H1 (cell line): ENCODE measurements around the gene POPDC2. TPM values are rescaled to one million over a fixed set of nuclear protein-coding genes. Genes with fewer than 3 reads are reported as not detected.

Experiments
- CTCF ChIA-PET: fragments of 300-600 bp; sonication (Branson Sonifier 250); formaldehyde crosslinking; loops from one replicate; lab custom pipeline; 2021; ENCODE audit not compliant: partially characterized antibody; lab: Charles Lee
- POLR2A ChIA-PET: fragments of 300-600 bp; sonication (Branson Sonifier 250); formaldehyde crosslinking; loops from one replicate; lab custom pipeline; 2021; ENCODE audit warnings: inconsistent platforms; ENCODE audit not compliant: partially characterized antibody; lab: Charles Lee
- DNase-seq, 2 experiments: peaks; one replicate each; pipeline versions ENCODE4 v3.0.0 to v3.0.0-alpha.2; 2010 to 2022; ENCODE audit warnings: low spot score in 2 of 2, low read depth in 1 of 2, mixed read lengths in 1 of 2
- FAIRE-seq: peaks from 2 replicates; lab custom pipeline; 2011; peaks lifted over from hg19 to GRCh38; lab: Jason Lieb, UNC
- H2AFZ ChIP-seq: 2 replicates; pipeline ENCODE4 v1.8.1; 2012; ENCODE audit warnings: low read length, inconsistent platforms
- H2AK5ac ChIP-seq: 2 replicates; pipeline ENCODE4 v1.6.1; 2013; ENCODE audit warnings: low read depth, low read length
- H2BK120ac ChIP-seq: replicated peaks from 2 replicates; pipeline ENCODE3; 2013; ENCODE audit warnings: low read depth, low read length, inconsistent platforms
- H2BK12ac ChIP-seq: 2 replicates; pipeline ENCODE4 v1.6.1; 2013; ENCODE audit warnings: low read depth, low read length
- H2BK15ac ChIP-seq: 2 replicates; pipeline ENCODE4 v1.6.1; 2013; ENCODE audit warnings: low read length
- H2BK20ac ChIP-seq: 2 replicates; pipeline ENCODE4 v1.6.1; 2013; ENCODE audit warnings: low read length
- H2BK5ac ChIP-seq: 2 replicates; pipeline ENCODE4 v1.6.1; 2013; ENCODE audit warnings: low read depth, low read length
- H3K14ac ChIP-seq: 2 replicates; pipeline ENCODE4 v1.6.1; 2013; ENCODE audit warnings: inconsistent platforms; ENCODE audit not compliant: insufficient read length
- H3K18ac ChIP-seq: 2 replicates; pipeline ENCODE4 v1.6.1; 2013; ENCODE audit warnings: low read length; ENCODE audit errors: extremely low read depth
- H3K23ac ChIP-seq: 2 replicates; pipeline ENCODE4 v1.6.1; 2013; ENCODE audit warnings: inconsistent platforms; ENCODE audit not compliant: insufficient read length
- H3K23me2 ChIP-seq: 2 replicates; pipeline ENCODE4 v1.6.1; 2013; ENCODE audit warnings: low read depth, low read length
- H3K27ac ChIP-seq: 2 replicates; pipeline ENCODE4 v1.6.1; 2011; ENCODE audit warnings: low read depth, low read length, inconsistent platforms
- H3K27me3 ChIP-seq, 4 experiments: replicated peaks in 1 of 4; 1 replicate in 1 of 4; 2 replicates in 3 of 4; pipeline versions ENCODE4 v1.6.1 to v1.8.1; 2011 to 2013; ENCODE audit warnings: low read length in 3 of 4, mild to moderate bottlenecking in 3 of 4, inconsistent platforms in 2 of 4, mixed read lengths in 2 of 4, moderate library complexity in 1 of 4; ENCODE audit not compliant: control insufficient read depth in 3 of 4, insufficient read depth in 3 of 4; ENCODE audit errors: extremely low read depth in 1 of 4
- H3K36me3 ChIP-seq, 4 experiments: 2 replicates each; pipeline versions ENCODE4 v1.6.1 to v1.8.1; 2011 to 2013; ENCODE audit warnings: mild to moderate bottlenecking in 4 of 4, low read length in 3 of 4, moderate library complexity in 2 of 4, control low read depth in 1 of 4, inconsistent platforms in 1 of 4; ENCODE audit not compliant: insufficient read depth in 4 of 4, control insufficient read depth in 2 of 4
- H3K4ac ChIP-seq: replicated peaks from 2 replicates; pipeline ENCODE3; 2013; ENCODE audit warnings: low read length, low read depth, mixed read lengths, inconsistent platforms; ENCODE audit not compliant: insufficient read length
- H3K4me1 ChIP-seq, 4 experiments: replicated peaks in 1 of 4; 1 replicate in 1 of 4; 2 replicates in 3 of 4; pipeline versions ENCODE4 v1.6.1 to v1.8.1; 2011 to 2013; ENCODE audit warnings: low read length in 3 of 4, inconsistent platforms in 2 of 4, mixed read lengths in 1 of 4; ENCODE audit not compliant: insufficient read depth in 4 of 4, control insufficient read depth in 3 of 4
- H3K4me2 ChIP-seq, 2 experiments: 2 replicates each; pipeline versions ENCODE4 v1.6.1 to v1.8.1; 2011 to 2013; ENCODE audit warnings: low read depth in 2 of 2, low read length in 2 of 2, control low read depth in 1 of 2, inconsistent platforms in 1 of 2, mild to moderate bottlenecking in 1 of 2; ENCODE audit not compliant: insufficient read depth in 1 of 2
- H3K4me3 ChIP-seq, 4 experiments: fragments of 200-600, 300-600 bp in 1 of 4; sonication (generic), shearing (Covaris generic), sonication (Bioruptor Twin) in 1 of 4; 2 replicates each; pipeline versions ENCODE4 v1.5.1 to v1.8.1; 2011 to 2016; ENCODE audit warnings: low read length in 4 of 4, low read depth in 3 of 4, control low read depth in 2 of 4, inconsistent platforms in 2 of 4, mild to moderate bottlenecking in 2 of 4, mixed read lengths in 1 of 4, moderate library complexity in 1 of 4; ENCODE audit not compliant: insufficient read depth in 2 of 4; ENCODE audit errors: extremely low read depth in 1 of 4
- H3K56ac ChIP-seq: replicated peaks from 2 replicates; pipeline ENCODE3; 2013; ENCODE audit warnings: low read depth, mild to moderate bottlenecking, mixed read lengths, low read length, inconsistent platforms; ENCODE audit not compliant: insufficient read length
- H3K79me1 ChIP-seq: 2 replicates; pipeline ENCODE4 v1.6.1; 2013; ENCODE audit warnings: low read depth, low read length, control low read depth
- H3K79me2 ChIP-seq, 2 experiments: 2 replicates each; pipeline versions ENCODE4 v1.6.1 to v1.8.1; 2012 to 2013; ENCODE audit warnings: low read length in 2 of 2, mild to moderate bottlenecking in 2 of 2, inconsistent platforms in 1 of 2; ENCODE audit not compliant: insufficient read depth in 2 of 2, control insufficient read depth in 1 of 2
- H3K9ac ChIP-seq, 4 experiments: replicated peaks in 1 of 4; 1 replicate in 1 of 4; 2 replicates in 3 of 4; pipeline versions ENCODE4 v1.6.1 to v1.8.1; 2011 to 2013; ENCODE audit warnings: low read depth in 3 of 4, low read length in 3 of 4, control low read depth in 2 of 4, mild to moderate bottlenecking in 2 of 4, moderate library complexity in 2 of 4, inconsistent platforms in 1 of 4; ENCODE audit errors: extremely low read depth in 1 of 4
- H3K9me3 ChIP-seq, 2 experiments: 2 replicates each; pipeline versions ENCODE4 v1.6.1 to v1.8.1; 2012 to 2013; ENCODE audit warnings: mild to moderate bottlenecking in 2 of 2, moderate library complexity in 2 of 2, control low read depth in 1 of 2, inconsistent platforms in 1 of 2, low read depth in 1 of 2, low read length in 1 of 2, mixed read lengths in 1 of 2; ENCODE audit not compliant: insufficient read depth in 2 of 2
- H4K20me1 ChIP-seq, 2 experiments: replicated peaks in 1 of 2; 2 replicates each; pipeline versions ENCODE3 to v1.8.1; 2011 to 2013; ENCODE audit warnings: inconsistent platforms in 2 of 2, low read length in 2 of 2, mild to moderate bottlenecking in 1 of 2; ENCODE audit not compliant: insufficient read depth in 2 of 2, control insufficient read depth in 1 of 2
- H4K5ac ChIP-seq: 2 replicates; pipeline ENCODE4 v1.6.1; 2013; ENCODE audit warnings: low read length, low read depth, mixed read lengths, inconsistent platforms; ENCODE audit not compliant: insufficient read length
- H4K8ac ChIP-seq: 2 replicates; pipeline ENCODE4 v1.8.0; 2013; ENCODE audit warnings: mild to moderate bottlenecking, moderate library complexity, low read length, inconsistent platforms; ENCODE audit not compliant: insufficient read depth; ENCODE audit errors: extremely low read depth
- H4K91ac ChIP-seq: replicated peaks from 2 replicates; pipeline ENCODE3; 2013; ENCODE audit warnings: low read length, mixed read lengths, inconsistent platforms; ENCODE audit not compliant: insufficient read length
- ASH2L ChIP-seq: fragments of 200-600, 300-600 bp; sonication (generic); IDR thresholded peaks from one replicate; pipeline ENCODE4 v1.7.1; 2017; ENCODE audit warnings: low read length
- BCL11A ChIP-seq, 2 experiments: IDR thresholded peaks; one replicate each; pipeline ENCODE4 v1.6.1; 2011; ENCODE audit warnings: low read depth in 2 of 2, low read length in 2 of 2, mild to moderate bottlenecking in 2 of 2
- CEBPB ChIP-seq: IDR thresholded peaks from 2 replicates; pipeline ENCODE4 v1.6.1; 2012; ENCODE audit warnings: low read depth, low read length
- CTCF ChIP-seq, 3 experiments: IDR thresholded peaks; 1 replicate in 2 of 3; 2 replicates in 1 of 3; pipeline versions ENCODE4 v1.5.1 to v1.6.1; 2011; ENCODE audit warnings: low read length in 3 of 3, mild to moderate bottlenecking in 3 of 3, inconsistent platforms in 2 of 3, low read depth in 1 of 3, moderate library complexity in 1 of 3; ENCODE audit not compliant: insufficient read depth in 1 of 3; ENCODE audit errors: control extremely low read depth in 1 of 3
- GABPA ChIP-seq: IDR thresholded peaks from 2 replicates; pipeline ENCODE4 v1.6.1; 2011; ENCODE audit warnings: mild to moderate bottlenecking, low read length, moderate library complexity, borderline replicate concordance; ENCODE audit not compliant: insufficient read depth
- JUND ChIP-seq: IDR thresholded peaks from 2 replicates; pipeline ENCODE4 v1.6.1; 2011; ENCODE audit warnings: mild to moderate bottlenecking, improper control_type of control experiment, low read length
- KDM1A ChIP-seq: fragments of 200-600, 300-600 bp; sonication (generic); IDR thresholded peaks from 2 replicates; pipeline ENCODE4 v1.7.1; 2016; ENCODE audit warnings: mild to moderate bottlenecking, low read length, borderline replicate concordance
- RXRA ChIP-seq: IDR thresholded peaks from 2 replicates; pipeline ENCODE4 v1.6.1; 2011; ENCODE audit warnings: low read depth, mild to moderate bottlenecking, low read length, moderate library complexity; ENCODE audit not compliant: insufficient read depth
- SIRT6 ChIP-seq: IDR thresholded peaks from one replicate; pipeline ENCODE4 v1.7.1; 2012; ENCODE audit warnings: low read length, inconsistent platforms
- SP2 ChIP-seq: IDR thresholded peaks from 2 replicates; pipeline ENCODE4 v1.6.1; 2012; ENCODE audit warnings: mild to moderate bottlenecking, low read length, inconsistent platforms
- TCF12 ChIP-seq: IDR thresholded peaks from 2 replicates; pipeline ENCODE4 v1.6.1; 2011; ENCODE audit warnings: low read depth, mild to moderate bottlenecking, low read length
- YY1 ChIP-seq: IDR thresholded peaks from 2 replicates; pipeline ENCODE4 v1.6.1; 2011; ENCODE audit warnings: low read depth, mild to moderate bottlenecking, low read length
- WGBS, 2 experiments: shearing (Covaris generic) in 1 of 2; methylation state at CpG; one replicate each; pipeline versions ENCODE4 v1.1.6 to v1.1.7; 2013 to 2015; ENCODE audit warnings: low lambda C conversion rate in 2 of 2, mixed read lengths in 2 of 2, inconsistent platforms in 1 of 2, low coverage in 1 of 2, missing lambda C conversion rate in 1 of 2; ENCODE audit not compliant: insufficient replicate concordance in 2 of 2, insufficient coverage in 1 of 2, insufficient read length in 1 of 2; ENCODE audit errors: extremely low coverage in 1 of 2, missing lambda C conversion rate in 1 of 2; 5-methylcytosine and 5-hydroxymethylcytosine counted together
- polyA plus RNA-seq, 7 experiments: library from polyadenylated mRNA; depleted of rRNA in 3 of 7; stranded (reverse) in 5 of 7; unstranded in 2 of 7; fragments of >200 nt in 5 of 7; fragments of 200-250 nt in 2 of 7; gene quantifications; 1 replicate in 5 of 7; 2 replicates in 1 of 7; 4 replicates in 1 of 7; pipeline versions ENCODE4 v1.2.1 to v1.2.3, GENCODE V29; 2011 to 2013; ENCODE audit warnings: missing spikeins in 2 of 7, mixed read lengths in 2 of 7
- total RNA-seq: library from RNA; stranded (reverse); fragmentation: NEBNext Ultra II Directional; extraction: Animal tissue kit (Norgen Biotek cat#: 25700); gene quantifications from 2 replicates; pipeline ENCODE4 v1.2.1, GENCODE V29; 2021

The POPDC2 gene
- total and polyA plus RNA-seq, 2 of the 8 experiments (the other 6 are each of a cell fraction or from before 2014, with no cell fraction given) = 0.65 to 1.1 TPM

DNA sequence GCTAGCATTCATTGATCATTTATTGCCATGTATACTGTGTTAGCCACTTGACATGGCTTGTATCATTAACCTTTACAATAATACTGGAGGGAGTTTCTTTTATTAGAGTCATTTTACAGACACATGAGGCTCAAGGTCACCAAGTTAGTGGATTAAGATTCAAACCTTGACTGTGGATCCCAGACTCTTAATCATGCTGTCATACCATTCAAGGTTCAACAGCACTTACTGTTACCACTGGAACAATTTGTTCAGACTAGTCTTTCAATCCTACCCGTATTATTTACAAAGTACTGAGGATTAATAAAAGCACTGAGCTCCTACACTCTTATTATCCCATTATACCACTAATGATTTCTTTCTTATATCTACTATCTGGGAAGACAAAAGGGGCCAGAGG, 15.6 kb upstream of the POPDC2 start:
- Histone ChIP-seq H3K27me3 (no peaks in the 10 kb centered on the region), H3K23ac (no peak overlapping the region), H3K23me2 (peaks cover 6% of the 10 kb centered on the region), H3K14ac (no peak overlapping the region), H3K4ac (no peak overlapping the region), H3K79me2 (peaks cover 0 to 18% of the 10 kb centered on the region in 2 experiments; a peak in 2 of 4 replicates), H2BK20ac (no peak overlapping the region), H2BK5ac (no peak overlapping the region), H2AK5ac (no peak overlapping the region), H3K4me3 (peak overlapping the region in 3 of 4 experiments; percentile 78 to 99 (median 85); a peak in 4 of 8 replicates), H3K18ac (no peak overlapping the region), H4K5ac (no peak overlapping the region), H2BK12ac (no peak overlapping the region), H3K79me1 (no peaks in the 10 kb centered on the region), H3K4me1 (no peaks in the 10 kb centered on the region), H2AFZ (no peak overlapping the region), H3K9ac (peak overlapping the region in 1 of 4 experiments; percentile 80; a peak in 1 of 7 replicates), H2BK15ac (no peak overlapping the region), H4K91ac (no peak overlapping the region), H4K20me1 (no peaks in the 10 kb centered on the region), H4K8ac (no peak overlapping the region), H3K27ac (no peak overlapping the region), H2BK120ac (no peak overlapping the region), H3K9me3 (no peaks in the 10 kb centered on the region; a peak in 1 of 4 replicates), H3K4me2 (peak overlapping the region; percentile 83 to 84), H3K36me3 (peaks cover 0 to 30% (median 18%) of the 10 kb centered on the region in 4 experiments; a peak in 6 of 8 replicates), H3K56ac (no peak overlapping the region)
- DNase-seq (no peak), FAIRE-seq (no peak)
- 90% methylated on average over 1 of the region's 1 CpG; no CpG with 5 or more reads in 1 of the 2 experiments for WGBS, 2 experiments
- POLR2A ChIA-PET = interaction anchor here (1.4 to 1.5 kb wide), 2 partner anchors 11 to 28 kb away, joined by 3 to 4 read pairs; no protein-coding TSS in a partner anchor
- CTCF ChIA-PET = interaction anchor here (1.0 to 2.8 kb wide), 3 partner anchors 14 to 185 kb away, joined by 3 to 6 read pairs (median 4); no protein-coding TSS in a partner anchor
- no peak for TF ChIP-seq ASH2L
- no peak for TF ChIP-seq SIRT6
- TF ChIP-seq SP2 = no peak
- TF ChIP-seq TCF12 = no peak
- TF ChIP-seq RXRA = no peak
- TF ChIP-seq BCL11A (IDR thresholded peaks at IDR 0.05; ENCODE audit: low read depth in 2 of 2, low read length in 2 of 2) = no peak
- TF ChIP-seq GABPA = no peak
- TF ChIP-seq JUND = no peak
- TF ChIP-seq KDM1A = no peak
- no peak for TF ChIP-seq CEBPB
- no peak for TF ChIP-seq YY1
- no peak for TF ChIP-seq CTCF (IDR thresholded peaks at IDR 0.05; ENCODE audit: control extremely low read depth in 1 of 3, insufficient read depth in 1 of 3, low read depth in 1 of 3, low read length in 3 of 3)
